ENCODE measurements around the gene CCNQ. TPM values are rescaled to one million over a fixed set of nuclear protein-coding genes. Genes with fewer than 3 reads are reported as not detected.

CCNQ gene
- total and polyA plus RNA-seq, 2 experiments from 2014 or later = 34.5 to 45.5 TPM

- no peaks in the 10 kb centered on the region for H3F3A ChIP-seq (ENCODE audit: insufficient read depth)
- no peak for DNase-seq
- H3K9me3 ChIP-seq (ENCODE audit: low read depth) = no peaks in the 10 kb centered on the region
- H3K9ac ChIP-seq = no peak overlapping the region
- no peak overlapping the region for H3K4me3 ChIP-seq
- no peaks in the 10 kb centered on the region for H3K36me3 ChIP-seq (ENCODE audit: low read depth)
- 97 to 98% methylated on average over 9 to 12 of the region's 12 CpGs for WGBS, 2 experiments (ENCODE audit: low coverage in 1 of 2, low lambda C conversion rate in 2 of 2, missing lambda C conversion rate in 2 of 2)
- no peak overlapping the region for H2AFZ ChIP-seq
- H3K79me2 ChIP-seq (ENCODE audit: insufficient read depth) = peaks cover 23% of the 10 kb centered on the region
- no peak overlapping the region for H3K27ac ChIP-seq
- H3K27me3 ChIP-seq (replicated peaks; ENCODE audit: insufficient read depth) = no peaks in the 10 kb centered on the region
- no peak overlapping the region for H3K4me2 ChIP-seq (ENCODE audit: unreplicated experiment)
- no peaks in the 10 kb centered on the region for H3K9me2 ChIP-seq (ENCODE audit: insufficient read depth)
- TF ChIP-seq EZH2 (IDR thresholded peaks at IDR 0.05; ENCODE audit: insufficient read depth, poor library complexity, severe bottlenecking) (no peak), EZH2phosphoT487 (IDR thresholded peaks at IDR 0.05; ENCODE audit: insufficient read depth, low read depth) (no peak)
- in situ Hi-C loops (cut with MboI) = no loop called here
- H3K4me1 ChIP-seq (ENCODE audit: insufficient read depth) = no peaks in the 10 kb centered on the region
- no peaks in the 10 kb centered on the region for H4K20me1 ChIP-seq (ENCODE audit: insufficient read depth)
Measured at GRCh38 chrX:153592966-153593688, 5.8 kb downstream of the CCNQ start.

- Histone ChIP-seq H3F3A (ENCODE audit: insufficient read depth) (no peaks in the 10 kb centered on the region), H3K27ac (no peak overlapping the region), H3K9me2 (ENCODE audit: insufficient read depth) (no peaks in the 10 kb centered on the region), H3K4me2 (ENCODE audit: unreplicated experiment) (no peak overlapping the region), H4K20me1 (ENCODE audit: insufficient read depth) (no peaks in the 10 kb centered on the region), H3K27me3 (replicated peaks; ENCODE audit: insufficient read depth) (no peaks in the 10 kb centered on the region), H3K36me3 (ENCODE audit: low read depth) (no peaks in the 10 kb centered on the region), H3K4me1 (ENCODE audit: insufficient read depth) (no peaks in the 10 kb centered on the region), H3K79me2 (ENCODE audit: insufficient read depth) (peaks cover 14% of the 10 kb centered on the region), H3K9ac (no peak overlapping the region), H3K4me3 (no peak overlapping the region), H3K9me3 (ENCODE audit: low read depth) (no peaks in the 10 kb centered on the region), H2AFZ (no peak overlapping the region)
- whole genome bisulfite sequencing, 2 experiments (ENCODE audit: low coverage in 1 of 2, low lambda C conversion rate in 2 of 2, missing lambda C conversion rate in 2 of 2) = 95 to 96% methylated on average over 14 to 15 of the region's 30 CpGs
- no peak for TF ChIP-seq EZH2phosphoT487 (IDR thresholded peaks at IDR 0.05; ENCODE audit: insufficient read depth, low read depth)
- no peak for TF ChIP-seq EZH2 (IDR thresholded peaks at IDR 0.05; ENCODE audit: insufficient read depth, poor library complexity, severe bottlenecking)
- in situ Hi-C loops (cut with MboI) = no loop called here
- DNase-seq = no peak
Measured at GRCh38 chrX:153592091-153592833, 6.7 kb downstream of the CCNQ start.

GRCh38 chrX:153590961-153591956 is 7.7 kb downstream of the CCNQ start:
- Histone ChIP-seq H3K4me3 (no peak overlapping the region), H3K9ac (no peak overlapping the region), H3K9me3 (ENCODE audit: low read depth) (no peaks in the 10 kb centered on the region), H3K27ac (no peak overlapping the region), H4K20me1 (ENCODE audit: insufficient read depth) (no peaks in the 10 kb centered on the region), H3K4me2 (ENCODE audit: unreplicated experiment) (no peak overlapping the region), H2AFZ (no peak overlapping the region), H3F3A (ENCODE audit: insufficient read depth) (no peaks in the 10 kb centered on the region), H3K79me2 (ENCODE audit: insufficient read depth) (0 out of 2 replicates have a peak, but pooled peaks cover 4% of the 10 kb centered on the region), H3K9me2 (ENCODE audit: insufficient read depth) (no peaks in the 10 kb centered on the region), H3K27me3 (replicated peaks; ENCODE audit: insufficient read depth) (no peaks in the 10 kb centered on the region), H3K4me1 (ENCODE audit: insufficient read depth) (no peaks in the 10 kb centered on the region), H3K36me3 (ENCODE audit: low read depth) (no peaks in the 10 kb centered on the region)
- WGBS, 2 experiments (ENCODE audit: low coverage in 1 of 2, low lambda C conversion rate in 2 of 2, missing lambda C conversion rate in 2 of 2) = 95 to 98% methylated on average over 15 to 21 of the region's 26 CpGs
- TF ChIP-seq EZH2 (IDR thresholded peaks at IDR 0.05; ENCODE audit: insufficient read depth, poor library complexity, severe bottlenecking) (no peak), EZH2phosphoT487 (IDR thresholded peaks at IDR 0.05; ENCODE audit: insufficient read depth, low read depth) (no peak)
- DNase-seq = no peak
- in situ Hi-C loops (cut with MboI) = no loop called here
